OCI-LY7 (cell line): ENCODE data around the gene HSD17B1.

Experiments used
- EZH2phosphoT487 ChIP-seq: fragments of 200-600 bp; sonication (generic); IDR thresholded peaks from 2 replicates; pipeline ENCODE4 v1.6.1; 2018; ENCODE audit warnings: low read depth, borderline replicate concordance, mild to moderate bottlenecking, mixed run types, antibody characterized with exemption, low read length, moderate library complexity, mixed read lengths
- TF ChIP-seq, protein P1 (sequence below): fragments of 200-600 bp; sonication (generic); conservative IDR thresholded peaks from 2 replicates; pipeline ENCODE4 v1.5.1; 2014; ENCODE audit warnings: mild to moderate bottlenecking, antibody characterized with exemption, low read length, moderate library complexity, mixed read lengths

DNA sequence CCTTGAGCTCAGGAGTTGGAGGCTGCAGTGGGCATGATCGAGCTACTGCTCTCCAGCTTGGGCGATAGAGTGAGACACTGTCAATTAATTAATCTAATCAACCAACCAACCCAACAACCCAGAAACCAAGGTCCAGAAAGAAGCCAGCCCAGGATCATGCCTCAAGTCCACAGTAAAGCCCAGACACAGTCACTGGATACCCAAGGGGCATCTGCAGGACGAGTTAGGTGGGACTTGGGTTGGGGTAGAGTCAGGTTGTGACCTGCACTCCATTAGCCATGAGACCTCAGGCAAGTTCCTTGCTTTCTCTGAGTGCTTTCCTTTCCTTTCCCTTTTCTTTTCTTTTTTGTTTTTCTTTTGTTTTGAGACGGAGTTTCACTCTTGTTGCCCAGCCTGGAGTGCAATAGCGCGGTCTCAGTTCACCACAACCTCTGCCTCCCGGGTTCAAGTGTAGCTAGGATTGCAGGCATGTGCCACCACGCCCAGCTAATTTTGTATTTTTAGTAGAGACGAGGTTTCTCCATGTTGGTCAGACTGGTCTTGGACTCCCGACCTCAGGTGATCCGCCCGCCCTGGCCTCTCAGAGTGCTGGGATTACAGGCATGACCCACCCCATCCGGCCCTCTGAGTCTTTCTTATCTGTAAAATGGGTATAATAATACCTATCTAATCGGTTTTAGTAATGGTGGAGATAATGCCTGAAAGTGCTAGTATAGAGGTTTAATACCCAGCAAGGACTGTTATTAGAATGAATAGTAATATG is 3.5 kb upstream of the HSD17B1 start:
- TF ChIP-seq, protein P1, sequence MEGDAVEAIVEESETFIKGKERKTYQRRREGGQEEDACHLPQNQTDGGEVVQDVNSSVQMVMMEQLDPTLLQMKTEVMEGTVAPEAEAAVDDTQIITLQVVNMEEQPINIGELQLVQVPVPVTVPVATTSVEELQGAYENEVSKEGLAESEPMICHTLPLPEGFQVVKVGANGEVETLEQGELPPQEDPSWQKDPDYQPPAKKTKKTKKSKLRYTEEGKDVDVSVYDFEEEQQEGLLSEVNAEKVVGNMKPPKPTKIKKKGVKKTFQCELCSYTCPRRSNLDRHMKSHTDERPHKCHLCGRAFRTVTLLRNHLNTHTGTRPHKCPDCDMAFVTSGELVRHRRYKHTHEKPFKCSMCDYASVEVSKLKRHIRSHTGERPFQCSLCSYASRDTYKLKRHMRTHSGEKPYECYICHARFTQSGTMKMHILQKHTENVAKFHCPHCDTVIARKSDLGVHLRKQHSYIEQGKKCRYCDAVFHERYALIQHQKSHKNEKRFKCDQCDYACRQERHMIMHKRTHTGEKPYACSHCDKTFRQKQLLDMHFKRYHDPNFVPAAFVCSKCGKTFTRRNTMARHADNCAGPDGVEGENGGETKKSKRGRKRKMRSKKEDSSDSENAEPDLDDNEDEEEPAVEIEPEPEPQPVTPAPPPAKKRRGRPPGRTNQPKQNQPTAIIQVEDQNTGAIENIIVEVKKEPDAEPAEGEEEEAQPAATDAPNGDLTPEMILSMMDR: no peak
- TF ChIP-seq EZH2phosphoT487: no peak
